D721Med (cell line): ENCODE data around the gene TREM1.

Experiments used
- DNase-seq: peaks from one replicate; pipeline ENCODE4 v3.0.0; 2011; ENCODE audit warnings: low spot score; ENCODE audit not compliant: insufficient read length
- FAIRE-seq: peaks from 2 replicates; lab custom pipeline; 2011; peaks lifted over from hg19 to GRCh38; lab: Jason Lieb, UNC
- TF ChIP-seq, protein P1 (sequence below): IDR thresholded peaks from 2 replicates; pipeline ENCODE4 v1.5.1; 2012; ENCODE audit warnings: mild to moderate bottlenecking, control low read depth; ENCODE audit not compliant: insufficient read depth; ENCODE audit errors: missing control alignments

Gene TREM1

DNA sequence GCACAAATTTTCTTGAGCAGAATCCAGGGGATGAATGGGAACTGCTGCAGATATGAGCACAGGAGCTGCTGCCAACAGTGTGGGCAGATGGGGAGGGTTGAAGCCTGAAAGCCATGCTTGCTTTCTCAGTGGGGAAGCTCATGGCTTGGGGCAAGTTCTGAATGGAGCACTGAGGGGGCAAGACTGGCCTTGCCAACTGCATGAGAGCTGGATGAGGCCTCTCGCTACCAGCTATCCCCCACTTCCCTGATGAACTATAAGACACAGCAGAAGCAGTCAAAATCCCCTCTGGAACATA is 28.3 kb downstream of the TREM1 start:
- TF ChIP-seq, protein P1, sequence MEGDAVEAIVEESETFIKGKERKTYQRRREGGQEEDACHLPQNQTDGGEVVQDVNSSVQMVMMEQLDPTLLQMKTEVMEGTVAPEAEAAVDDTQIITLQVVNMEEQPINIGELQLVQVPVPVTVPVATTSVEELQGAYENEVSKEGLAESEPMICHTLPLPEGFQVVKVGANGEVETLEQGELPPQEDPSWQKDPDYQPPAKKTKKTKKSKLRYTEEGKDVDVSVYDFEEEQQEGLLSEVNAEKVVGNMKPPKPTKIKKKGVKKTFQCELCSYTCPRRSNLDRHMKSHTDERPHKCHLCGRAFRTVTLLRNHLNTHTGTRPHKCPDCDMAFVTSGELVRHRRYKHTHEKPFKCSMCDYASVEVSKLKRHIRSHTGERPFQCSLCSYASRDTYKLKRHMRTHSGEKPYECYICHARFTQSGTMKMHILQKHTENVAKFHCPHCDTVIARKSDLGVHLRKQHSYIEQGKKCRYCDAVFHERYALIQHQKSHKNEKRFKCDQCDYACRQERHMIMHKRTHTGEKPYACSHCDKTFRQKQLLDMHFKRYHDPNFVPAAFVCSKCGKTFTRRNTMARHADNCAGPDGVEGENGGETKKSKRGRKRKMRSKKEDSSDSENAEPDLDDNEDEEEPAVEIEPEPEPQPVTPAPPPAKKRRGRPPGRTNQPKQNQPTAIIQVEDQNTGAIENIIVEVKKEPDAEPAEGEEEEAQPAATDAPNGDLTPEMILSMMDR: no peak
- no peak for FAIRE-seq
- no peak for DNase-seq

DNA sequence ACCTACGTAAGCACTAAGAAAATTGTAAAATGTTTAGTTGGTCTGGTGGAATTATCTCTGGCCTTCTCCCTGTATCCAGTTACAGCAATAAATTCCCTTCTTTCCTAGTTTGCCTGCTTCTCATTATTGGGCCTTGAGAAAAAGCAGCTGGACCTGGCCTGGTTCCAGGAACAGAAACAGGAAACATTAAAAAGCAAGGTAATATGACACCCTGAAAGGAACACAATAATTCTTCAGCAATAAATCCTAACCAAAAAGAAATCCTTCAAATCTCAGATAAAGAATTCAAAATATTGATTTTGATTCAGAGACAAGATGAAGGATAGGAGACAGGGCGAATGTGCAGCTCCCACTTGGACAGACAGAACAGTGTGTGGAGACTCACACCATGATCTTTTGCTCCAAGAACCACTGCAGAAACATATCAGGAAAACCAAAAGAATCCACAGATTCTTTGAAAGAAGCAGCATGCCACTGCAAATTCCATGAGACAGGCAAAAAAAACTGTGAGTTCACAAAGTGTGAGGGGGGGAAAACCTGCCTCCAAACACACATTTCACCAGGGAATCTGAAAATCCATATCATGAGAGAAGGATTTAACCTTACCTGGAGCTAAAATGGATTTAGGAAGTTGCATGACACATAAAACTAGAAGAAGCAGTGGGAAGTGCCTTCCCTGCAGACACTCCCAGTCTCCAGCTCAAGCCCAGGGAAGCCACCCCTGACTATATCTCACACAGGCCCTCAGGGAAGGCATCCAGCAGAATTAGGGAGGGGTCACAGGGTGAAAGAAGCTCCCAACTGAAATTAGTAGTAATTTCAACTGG is 28.9 kb downstream of the TREM1 start:
- DNase-seq (no peak), FAIRE-seq (no peak)
- TF ChIP-seq, protein P1: no peak

DNA sequence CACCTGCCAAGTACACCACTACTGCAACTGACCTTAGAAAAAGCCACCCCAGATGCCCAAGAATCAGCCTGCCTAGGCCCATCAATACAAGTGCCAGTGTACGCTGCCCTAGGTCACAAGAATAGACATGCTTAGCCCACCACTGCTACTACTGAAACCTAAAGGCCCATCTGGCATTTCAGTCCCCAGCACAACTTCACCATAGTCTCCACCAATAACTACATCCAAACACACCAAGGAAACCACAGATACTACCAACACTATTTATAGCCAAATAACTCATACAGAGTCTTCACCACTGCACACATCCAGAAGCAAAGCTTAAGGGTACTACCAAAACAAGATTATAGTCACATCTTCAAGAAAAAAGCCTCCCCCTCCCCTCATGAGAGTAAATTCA is 30.1 kb downstream of the TREM1 start:
- TF ChIP-seq, protein P1: no peak
- FAIRE-seq (no peak), DNase-seq (no peak)

DNA sequence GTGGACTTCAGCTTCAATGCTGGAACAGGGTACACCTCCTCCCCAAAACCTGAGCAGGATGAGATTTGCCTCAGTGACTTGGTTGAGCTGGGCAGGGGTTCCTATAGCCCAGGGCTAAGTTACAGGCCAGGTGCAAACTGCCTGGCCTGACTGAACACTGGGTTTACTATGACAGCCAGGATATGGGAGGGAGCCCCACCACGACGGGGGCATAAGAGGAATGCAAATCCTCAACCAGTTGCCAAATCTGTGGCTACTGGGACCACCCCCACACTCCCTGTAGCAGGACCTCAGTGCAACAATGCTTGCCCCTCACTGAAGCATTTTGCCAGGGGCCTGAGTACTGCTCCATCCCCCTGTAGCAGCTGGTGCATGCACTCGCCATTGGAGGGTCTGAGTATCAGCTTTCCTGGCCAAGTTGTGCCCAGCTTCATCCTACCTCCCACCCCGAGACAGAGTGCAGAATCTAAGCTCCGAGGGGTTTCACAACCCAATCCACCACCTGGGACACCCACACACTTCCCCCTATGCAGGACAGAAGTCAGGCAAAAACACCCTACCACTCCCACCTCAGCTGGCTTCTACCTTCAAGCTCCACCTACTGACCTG is 30.7 kb downstream of the TREM1 start:
- TF ChIP-seq, protein P1: no peak
- no peak for FAIRE-seq
- DNase-seq: no peak

DNA sequence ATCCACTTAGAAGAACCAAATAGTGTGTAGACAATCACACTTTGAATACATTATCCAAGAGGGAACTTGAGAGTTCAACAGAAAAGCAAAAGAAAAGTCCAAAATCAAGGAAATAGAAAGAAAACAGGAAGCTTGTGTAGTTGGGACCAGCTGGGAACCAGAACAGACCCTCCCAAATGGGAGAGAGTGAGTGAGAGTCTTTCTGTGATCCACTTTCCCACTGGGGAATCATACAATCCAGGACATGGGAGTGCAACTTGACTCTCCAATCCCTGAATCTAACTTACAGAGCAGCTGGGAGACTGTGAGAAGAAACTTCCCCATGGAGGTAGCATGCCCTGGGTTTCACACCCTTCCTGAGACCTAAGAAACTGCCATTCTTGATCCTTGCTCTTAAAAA is 31.4 kb downstream of the TREM1 start:
- DNase-seq: no peak
- FAIRE-seq: no peak

DNA sequence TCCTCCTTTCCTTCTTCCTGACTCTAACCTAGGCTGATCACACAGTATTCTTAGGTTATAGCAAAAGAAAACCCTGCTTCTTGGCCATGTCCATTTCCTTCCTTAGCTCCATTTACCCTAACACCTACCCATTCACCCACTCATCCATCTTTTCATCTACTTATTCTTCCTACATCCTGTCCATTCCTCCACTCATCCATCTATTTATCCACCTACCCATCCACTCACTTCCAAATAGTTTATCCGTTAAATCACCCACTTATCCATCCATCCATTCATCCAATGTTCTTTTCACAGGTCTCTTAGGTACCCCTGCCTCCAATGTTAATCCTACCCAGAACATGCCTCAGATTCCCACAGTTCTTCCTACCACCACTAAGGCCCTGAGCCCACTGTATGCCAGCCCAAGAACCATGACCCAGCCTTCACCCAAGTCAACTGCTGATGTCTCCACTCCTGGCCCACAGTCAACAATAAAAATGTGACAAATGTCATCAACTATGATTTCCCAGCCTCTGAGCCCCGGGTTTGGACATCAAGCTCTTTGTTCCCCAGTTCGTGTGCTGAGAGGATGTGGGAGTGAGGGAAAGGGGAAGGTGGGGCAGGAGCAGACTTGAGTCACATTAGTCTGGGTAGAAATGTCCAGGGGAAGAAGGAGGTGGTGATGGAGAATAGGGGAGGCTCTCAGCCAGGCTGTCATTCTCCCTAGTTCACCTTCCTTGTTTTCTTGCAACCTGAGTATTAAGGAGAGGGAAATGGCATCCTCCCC is 33.9 kb downstream of the TREM1 start:
- TF ChIP-seq, protein P1: no peak
- DNase-seq (no peak), FAIRE-seq (no peak)

More for the DNA sequence above, 31.4 kb downstream of the TREM1 start:
- TF ChIP-seq, protein P1: no peak
